B cell (primary cell): ENCODE results near the gene SMAD2. TPM values are rescaled to one million over a fixed set of nuclear protein-coding genes. Genes with fewer than 3 reads are reported as not detected.

Experiments used
- ATAC-seq: fragments of 200-7000 bp; cut with Tn5 transposase; one replicate; pipeline ENCODE4 v1.10.0; 2021; ENCODE audit warnings: low read depth, mild to moderate bottlenecking, moderate number of reproducible peaks, moderate library complexity
- CTCF ChIA-PET: fragments of 350-600 bp; sonication (Branson Sonifier 250); formaldehyde crosslinking; loops from one replicate; lab custom pipeline; 2021; ENCODE audit warnings: antibody characterized with exemption, inconsistent platforms; lab: Charles Lee
- POLR2A ChIA-PET: fragments of 350-600 bp; sonication (Branson Sonifier 250); formaldehyde crosslinking; loops from one replicate; lab custom pipeline; 2021; ENCODE audit warnings: antibody characterized with exemption; lab: Charles Lee
- DNase-seq: peaks from one replicate; pipeline ENCODE4 v3.0.0; 2013
- H2AFZ ChIP-seq: 2 replicates; pipeline ENCODE4 v1.6.1; 2012; ENCODE audit warnings: mild to moderate bottlenecking, low read depth, low read length; ENCODE audit not compliant: insufficient read depth, poor library complexity, severe bottlenecking
- H3K27ac ChIP-seq, 2 donors: 1 replicate in 1 of 2; 2 replicates in 1 of 2; pipeline ENCODE4 v1.5.1; 2012 to 2013; ENCODE audit warnings: low read length in 2 of 2, mild to moderate bottlenecking in 2 of 2, moderate library complexity in 1 of 2
- H3K27me3 ChIP-seq, 4 experiments: fragments of 200-600 bp in 1 of 4; sonication (generic) in 1 of 4; replicated peaks in 1 of 4; 1 replicate in 2 of 4; 2 replicates in 2 of 4; pipeline versions ENCODE4 v1.6.1 to v1.7.0; 2013 to 2016; ENCODE audit warnings: low read length in 3 of 4, mild to moderate bottlenecking in 2 of 4, mixed read lengths in 1 of 4, moderate library complexity in 1 of 4; ENCODE audit not compliant: insufficient read depth in 4 of 4, control insufficient read depth in 3 of 4; ENCODE audit errors: control extremely low read depth in 1 of 4
- H3K36me3 ChIP-seq, 2 experiments: replicated peaks in 1 of 2; 1 replicate in 1 of 2; 2 replicates in 1 of 2; pipeline versions ENCODE4 v1.6.1 to v1.7.1; 2013; ENCODE audit warnings: low read length in 1 of 2; ENCODE audit not compliant: insufficient read depth in 2 of 2, control insufficient read depth in 1 of 2; ENCODE audit errors: control extremely low read depth in 1 of 2, extremely low read depth in 1 of 2
- H3K4me1 ChIP-seq, 2 donors: fragments of 200-600 bp in 1 of 2; sonication (generic) in 1 of 2; 1 replicate in 1 of 2; 2 replicates in 1 of 2; pipeline versions ENCODE4 v1.5.1 to v1.6.1; 2013 to 2017; ENCODE audit warnings: low read length in 2 of 2; ENCODE audit not compliant: control insufficient read depth in 2 of 2, insufficient read depth in 2 of 2
- H3K4me2 ChIP-seq: replicated peaks from 2 replicates; pipeline ENCODE3; 2012; ENCODE audit warnings: mild to moderate bottlenecking, low read depth, low read length; ENCODE audit not compliant: poor library complexity, severe bottlenecking
- H3K4me3 ChIP-seq, 5 experiments: fragments of 200-600 bp in 1 of 5; sonication (generic) in 1 of 5; 1 replicate in 3 of 5; 2 replicates in 2 of 5; pipeline versions ENCODE4 v1.5.1 to v1.7.0; 2011 to 2016; ENCODE audit warnings: low read length in 4 of 5, mild to moderate bottlenecking in 4 of 5, low read depth in 2 of 5, control low read depth in 1 of 5, moderate library complexity in 1 of 5; ENCODE audit not compliant: insufficient read depth in 1 of 5; ENCODE audit errors: control extremely low read depth in 1 of 5, extremely low read depth in 1 of 5
- H3K79me2 ChIP-seq: fragments of 200-600 bp; sonication (generic); one replicate; pipeline ENCODE4 v1.6.0; 2016; ENCODE audit warnings: low read length; ENCODE audit not compliant: control insufficient read depth, insufficient read depth
- H3K9ac ChIP-seq: fragments of 200-600 bp; sonication (generic); 2 replicates; pipeline ENCODE4 v1.6.1; 2017; ENCODE audit warnings: mild to moderate bottlenecking, low read length, moderate library complexity
- H3K9me3 ChIP-seq, 3 donors: one replicate each; pipeline versions ENCODE4 v1.6.1 to v1.7.1; 2013; ENCODE audit warnings: low read length in 2 of 3; ENCODE audit not compliant: control insufficient read depth in 2 of 3, insufficient read depth in 1 of 3; ENCODE audit errors: control extremely low read depth in 1 of 3
- H4K20me1 ChIP-seq: 2 replicates; pipeline ENCODE4 v1.6.0; 2012; ENCODE audit warnings: mild to moderate bottlenecking, low read length; ENCODE audit not compliant: insufficient read depth, control insufficient read depth, poor library complexity, severe bottlenecking
- H3K27ac Mint-ChIP-seq: one replicate; pipeline ENCODE4 v1.8.0; 2021; ENCODE audit warnings: mixed read lengths
- H3K27me3 Mint-ChIP-seq: one replicate; pipeline ENCODE4 v1.8.0; 2021; ENCODE audit warnings: mixed read lengths
- H3K4me1 Mint-ChIP-seq: one replicate; pipeline ENCODE4 v1.8.0; 2021; ENCODE audit warnings: mixed read lengths
- H3K4me3 Mint-ChIP-seq: one replicate; pipeline ENCODE4 v1.8.0; 2021; ENCODE audit warnings: mixed read lengths
- H3K9me3 Mint-ChIP-seq: one replicate; pipeline ENCODE4 v1.8.0; 2022; ENCODE audit warnings: mixed read lengths; ENCODE audit not compliant: insufficient read depth
- CTCF ChIP-seq: fragments of 200-600 bp; IDR thresholded peaks from one replicate; pipeline ENCODE4 v1.8.0; 2022; ENCODE audit warnings: antibody characterized with exemption, mild to moderate bottlenecking
- EZH2 ChIP-seq: IDR thresholded peaks from 2 replicates; pipeline ENCODE4 v1.6.1; 2012; ENCODE audit warnings: borderline replicate concordance, low read depth, mild to moderate bottlenecking, moderate library complexity, low read length; ENCODE audit not compliant: insufficient read depth, poor library complexity, severe bottlenecking
- WGBS: methylation state at CpG from one replicate; pipeline ENCODE4 v1.1.5; 2013; ENCODE audit warnings: missing lambda C conversion rate; ENCODE audit not compliant: insufficient coverage; 5-methylcytosine and 5-hydroxymethylcytosine counted together
- intact Hi-C: fragments of 100-400 bp; cut with micrococcal nuclease; formaldehyde crosslinking; loops from one replicate; pipeline ENCODE4 v1.10.0; 2022
- polyA plus RNA-seq: library from polyadenylated mRNA; depleted of rRNA; stranded (reverse); fragments of >200 nt; gene quantifications from 2 replicates; pipeline ENCODE4 v1.2.3, GENCODE V29; 2012
- total RNA-seq, 2 donors: library from RNA; stranded (reverse); fragments of 120-200 nt in 1 of 2; gene quantifications; 1 replicate in 1 of 2; 2 replicates in 1 of 2; pipeline versions ENCODE4 v1.2.3 to v1.2.4, GENCODE V29; 2013 to 2022

The SMAD2 gene
- total and polyA plus RNA-seq, 2 donors (not counting 1 experiment from before 2014, with no cell fraction given), result 23.4 to 139 TPM

GRCh38 chr18:47817795-47818077 is 112.7 kb downstream of the SMAD2 start:
- Histone ChIP-seq H4K20me1 (no peaks in the 10 kb centered on the region), H3K9ac (no peak overlapping the region), H3K9me3 (no peaks in the 10 kb centered on the region), H2AFZ (no peak overlapping the region), H3K4me3 (no peak overlapping the region), H3K4me1 (no peaks in the 10 kb centered on the region), H3K4me2 (no peak overlapping the region), H3K36me3 (no peaks in the 10 kb centered on the region), H3K79me2 (no peaks in the 10 kb centered on the region), H3K27me3 (no peaks in the 10 kb centered on the region), H3K27ac (no peak overlapping the region)
- Mint-ChIP-seq H3K4me3 (no peak overlapping the region), H3K27ac (no peak overlapping the region), H3K9me3 (no peaks in the 10 kb centered on the region), H3K27me3 (no peaks in the 10 kb centered on the region), H3K4me1 (no peaks in the 10 kb centered on the region)
- intact Hi-C loops, result no loop called here
- CTCF ChIA-PET, result no interaction called here
- WGBS, result no CpG with 5 or more reads among the region's 1 CpG
- no peak for ATAC-seq
- DNase-seq, result no peak
- TF ChIP-seq EZH2 (no peak), CTCF (no peak)
- POLR2A ChIA-PET, result no interaction called here

- ATAC-seq, result no peak
- POLR2A ChIA-PET, result no interaction called here
- Mint-ChIP-seq H3K9me3 (peaks cover 1% of the 10 kb centered on the region), H3K27ac (no peak overlapping the region), H3K4me1 (no peaks in the 10 kb centered on the region), H3K4me3 (no peak overlapping the region), H3K27me3 (no peaks in the 10 kb centered on the region)
- H3K27ac ChIP-seq, result no peak overlapping the region
- H3K79me2 ChIP-seq, result no peaks in the 10 kb centered on the region
- H3K4me3 ChIP-seq, result no peak overlapping the region
- CTCF ChIA-PET, result no interaction called here
- H2AFZ ChIP-seq, result no peak overlapping the region
- 94% methylated on average over 7 of the region's 9 CpGs for WGBS
- no peaks in the 10 kb centered on the region for H3K4me1 ChIP-seq
- intact Hi-C loops, result no loop called here
- no peak for TF ChIP-seq CTCF
- TF ChIP-seq EZH2, result no peak
- H3K4me2 ChIP-seq, result no peak overlapping the region
- H3K27me3 ChIP-seq, result no peaks in the 10 kb centered on the region
- H4K20me1 ChIP-seq, result no peaks in the 10 kb centered on the region
- H3K9me3 ChIP-seq, result no peaks in the 10 kb centered on the region
- DNase-seq, result no peak
- H3K36me3 ChIP-seq, result no peaks in the 10 kb centered on the region
- no peak overlapping the region for H3K9ac ChIP-seq
Observed at GRCh38 chr18:47817017-47817794, 113.3 kb downstream of the SMAD2 start.
